ENCODE data around the gene CDH10.

DNA sequence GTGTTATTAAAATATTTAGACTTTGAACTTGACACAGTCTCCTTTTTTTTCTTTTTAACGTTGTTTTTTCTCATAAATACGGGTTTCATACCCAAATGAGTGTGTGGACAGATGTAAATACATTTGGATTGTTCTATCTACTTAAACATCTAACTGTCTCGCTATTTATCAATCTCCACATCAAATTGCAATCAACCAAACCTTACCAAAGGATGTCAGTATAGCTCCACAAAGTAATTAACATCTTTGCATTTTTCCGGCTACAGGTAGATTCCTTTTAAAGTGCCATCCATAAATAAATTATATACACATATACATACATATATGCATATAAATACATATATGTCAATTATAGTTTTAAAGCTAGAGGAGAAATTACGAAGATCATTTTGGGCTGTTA lies 705 bp upstream of the CDH10 start:
- TF ChIP-seq, protein P1, sequence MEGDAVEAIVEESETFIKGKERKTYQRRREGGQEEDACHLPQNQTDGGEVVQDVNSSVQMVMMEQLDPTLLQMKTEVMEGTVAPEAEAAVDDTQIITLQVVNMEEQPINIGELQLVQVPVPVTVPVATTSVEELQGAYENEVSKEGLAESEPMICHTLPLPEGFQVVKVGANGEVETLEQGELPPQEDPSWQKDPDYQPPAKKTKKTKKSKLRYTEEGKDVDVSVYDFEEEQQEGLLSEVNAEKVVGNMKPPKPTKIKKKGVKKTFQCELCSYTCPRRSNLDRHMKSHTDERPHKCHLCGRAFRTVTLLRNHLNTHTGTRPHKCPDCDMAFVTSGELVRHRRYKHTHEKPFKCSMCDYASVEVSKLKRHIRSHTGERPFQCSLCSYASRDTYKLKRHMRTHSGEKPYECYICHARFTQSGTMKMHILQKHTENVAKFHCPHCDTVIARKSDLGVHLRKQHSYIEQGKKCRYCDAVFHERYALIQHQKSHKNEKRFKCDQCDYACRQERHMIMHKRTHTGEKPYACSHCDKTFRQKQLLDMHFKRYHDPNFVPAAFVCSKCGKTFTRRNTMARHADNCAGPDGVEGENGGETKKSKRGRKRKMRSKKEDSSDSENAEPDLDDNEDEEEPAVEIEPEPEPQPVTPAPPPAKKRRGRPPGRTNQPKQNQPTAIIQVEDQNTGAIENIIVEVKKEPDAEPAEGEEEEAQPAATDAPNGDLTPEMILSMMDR (IDR thresholded peaks at IDR 0.05): no peak
- TF ChIP-seq POLR2A (IDR thresholded peaks at IDR 0.05) (no peak), POLR2AphosphoS5 (IDR thresholded peaks at IDR 0.05) (no peak), EP300 (IDR thresholded peaks at IDR 0.05) (no peak)

Data from sigmoid colon (tissue), 4 donors.